Measurements from ENCODE around the gene SSH2.

- TF ChIP-seq POLR2A (IDR thresholded peaks at IDR 0.05; ENCODE audit: low read length) = no peak
- TF ChIP-seq GATA1 (IDR thresholded peaks at IDR 0.05; ENCODE audit: low read depth, low read length) = no peak
Measured at GRCh38 chr17:29595107-29595942, 334.7 kb downstream of the SSH2 start.
